ENCODE data around the gene MYL7. TPM values are rescaled to one million over a fixed set of nuclear protein-coding genes. Genes with fewer than 3 reads are reported as not detected.
A peak's percentile ranks its signal among the peaks of the same experiment; 100 is the strongest.

MYL7 gene
- total and polyA plus RNA-seq, 2 of the 4 experiments (the other 2 are of a cell fraction), result 0.24 TPM; not detected in 1

GRCh38 chr7:44101303-44101965 is 39.7 kb downstream of the MYL7 start:
- CTCF ChIA-PET, result no interaction called here
- Histone ChIP-seq H3K18ac (ENCODE audit: low read depth, low read length) (no peak overlapping the region; the same call in 1 of the 2 replicates), H3K4me1 (ENCODE audit: control insufficient read depth, insufficient read depth, low read length) (peaks cover 36% of the 10 kb centered on the region), H2AK5ac (ENCODE audit: low read depth, low read length) (peak overlapping the region; percentile 84; the same call in 1 of the 2 replicates), H2BK15ac (ENCODE audit: low read depth, low read length) (no peak overlapping the region; the same call in 2 of the 3 replicates), H3K4ac (ENCODE audit: low read depth, low read length) (peak overlapping the region; percentile 90), H2BK20ac (ENCODE audit: low read depth, low read length) (no peak overlapping the region), H3K36me3 (ENCODE audit: control insufficient read depth, insufficient read depth, low read length) (no peaks in the 10 kb centered on the region), H2AK9ac (replicated peaks; ENCODE audit: low read depth, low read length, poor library complexity) (peak overlapping the region; percentile 4), H4K20me1 (ENCODE audit: insufficient read depth, low read length) (no peaks in the 10 kb centered on the region), H3K79me1 (ENCODE audit: low read depth in 1 of 2, low read length in 2 of 2) (no peaks in the 10 kb centered on the region; a peak in 1 of 4 replicates), H4K5ac (ENCODE audit: low read depth, low read length) (peak overlapping the region; percentile 97; the same call in 1 of the 2 replicates), H3K56ac (ENCODE audit: extremely low read depth, insufficient read depth, low read length) (no peak overlapping the region), H3K4me2 (ENCODE audit: low read depth, low read length) (no peak overlapping the region), H2BK120ac (ENCODE audit: low read depth, low read length) (peak overlapping the region; percentile 91; the same call in 1 of the 2 replicates), H3K4me3 (ENCODE audit: insufficient read depth, low read depth, low read length) (no peak overlapping the region), H3K9me1 (ENCODE audit: insufficient read depth, low read length) (peaks cover 29% of the 10 kb centered on the region), H3K27me3 (ENCODE audit: control insufficient read depth, insufficient read depth, low read length) (no peaks in the 10 kb centered on the region), H2AFZ (replicated peaks; ENCODE audit: low read length, poor library complexity) (peak overlapping the region; percentile 90), H2BK5ac (ENCODE audit: low read depth, low read length, poor library complexity, severe bottlenecking) (no peak overlapping the region), H3K9ac (ENCODE audit: low read depth, low read length) (no peak overlapping the region), H3K27ac (ENCODE audit: insufficient read depth, low read length) (peak overlapping the region; percentile 70; the same call in 1 of the 2 replicates), H3K9me3 (ENCODE audit: control insufficient read depth, insufficient read depth, low read length) (no peaks in the 10 kb centered on the region), H4K8ac (ENCODE audit: low read depth in 2 of 2, low read length in 2 of 2) (peak overlapping the region; percentile 73 to 89; a peak in 2 of 4 replicates), H4K91ac (ENCODE audit: insufficient read depth, low read depth, low read length) (peak overlapping the region; percentile 72; the same call in 1 of the 2 replicates), H3K14ac (replicated peaks; ENCODE audit: low read depth, low read length) (no peak overlapping the region), H3K23ac (ENCODE audit: low read depth, low read length) (peak overlapping the region; percentile 32; the same call in 1 of the 2 replicates)
- no TSS peak for BruUV-seq (replicated peaks)
- no CpG with 5 or more reads among the region's 3 CpGs for WGBS, 2 experiments (ENCODE audit: extremely low coverage in 2 of 2, insufficient read length in 1 of 2)
- dilution Hi-C loops (cut with HindIII; ENCODE audit: low sequenced_read_pairs, unreplicated experiment) (no loop called here), in situ Hi-C loops (cut with MboI; ENCODE audit: low sequenced_read_pairs) (no loop called here), intact Hi-C loops (cut with micrococcal nuclease) (loop anchor here (2.0 kb wide), 1 partner anchor 19 kb away; the partner anchor contains the start of gene POLM)
- DNase-seq (no peak), ATAC-seq (ENCODE audit: low read depth) (no peak)
- POLR2A ChIA-PET (ENCODE audit: unreplicated experiment), result no interaction called here
- no peak for TF ChIP-seq MAFK (IDR thresholded peaks at IDR 0.05; ENCODE audit: low read depth, low read length)
- no peak for TF ChIP-seq RCOR1 (IDR thresholded peaks at IDR 0.05; ENCODE audit: insufficient replicate concordance, low read length)
- no peak for TF ChIP-seq MAZ (IDR thresholded peaks at IDR 0.05; ENCODE audit: borderline replicate concordance, low read depth, low read length)
- TF ChIP-seq SMC3 (IDR thresholded peaks at IDR 0.05; ENCODE audit: low read depth, low read length), result no peak
- TF ChIP-seq NFE2L2 (IDR thresholded peaks at IDR 0.05; ENCODE audit: low read depth, low read length), result no peak
- TF ChIP-seq CHD1 (IDR thresholded peaks at IDR 0.05; ENCODE audit: low read depth, low read length), result no peak
- TF ChIP-seq, protein P1, sequence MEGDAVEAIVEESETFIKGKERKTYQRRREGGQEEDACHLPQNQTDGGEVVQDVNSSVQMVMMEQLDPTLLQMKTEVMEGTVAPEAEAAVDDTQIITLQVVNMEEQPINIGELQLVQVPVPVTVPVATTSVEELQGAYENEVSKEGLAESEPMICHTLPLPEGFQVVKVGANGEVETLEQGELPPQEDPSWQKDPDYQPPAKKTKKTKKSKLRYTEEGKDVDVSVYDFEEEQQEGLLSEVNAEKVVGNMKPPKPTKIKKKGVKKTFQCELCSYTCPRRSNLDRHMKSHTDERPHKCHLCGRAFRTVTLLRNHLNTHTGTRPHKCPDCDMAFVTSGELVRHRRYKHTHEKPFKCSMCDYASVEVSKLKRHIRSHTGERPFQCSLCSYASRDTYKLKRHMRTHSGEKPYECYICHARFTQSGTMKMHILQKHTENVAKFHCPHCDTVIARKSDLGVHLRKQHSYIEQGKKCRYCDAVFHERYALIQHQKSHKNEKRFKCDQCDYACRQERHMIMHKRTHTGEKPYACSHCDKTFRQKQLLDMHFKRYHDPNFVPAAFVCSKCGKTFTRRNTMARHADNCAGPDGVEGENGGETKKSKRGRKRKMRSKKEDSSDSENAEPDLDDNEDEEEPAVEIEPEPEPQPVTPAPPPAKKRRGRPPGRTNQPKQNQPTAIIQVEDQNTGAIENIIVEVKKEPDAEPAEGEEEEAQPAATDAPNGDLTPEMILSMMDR (conservative IDR thresholded peaks at IDR 0.05; ENCODE audit: low read depth, low read length), result no peak
- TF ChIP-seq RFX5 (IDR thresholded peaks at IDR 0.05; ENCODE audit: low read depth, low read length), result no peak
- no peak for TF ChIP-seq POLR2A (IDR thresholded peaks at IDR 0.05; ENCODE audit: low read depth, low read length)
- TF ChIP-seq ELK1 (IDR thresholded peaks at IDR 0.05; ENCODE audit: borderline replicate concordance, low read depth, low read length), result no peak
- no peak for TF ChIP-seq RAD21 (IDR thresholded peaks at IDR 0.05; ENCODE audit: low read length)
- TF ChIP-seq, protein P2, sequence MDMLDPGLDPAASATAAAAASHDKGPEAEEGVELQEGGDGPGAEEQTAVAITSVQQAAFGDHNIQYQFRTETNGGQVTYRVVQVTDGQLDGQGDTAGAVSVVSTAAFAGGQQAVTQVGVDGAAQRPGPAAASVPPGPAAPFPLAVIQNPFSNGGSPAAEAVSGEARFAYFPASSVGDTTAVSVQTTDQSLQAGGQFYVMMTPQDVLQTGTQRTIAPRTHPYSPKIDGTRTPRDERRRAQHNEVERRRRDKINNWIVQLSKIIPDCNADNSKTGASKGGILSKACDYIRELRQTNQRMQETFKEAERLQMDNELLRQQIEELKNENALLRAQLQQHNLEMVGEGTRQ (IDR thresholded peaks at IDR 0.05; ENCODE audit: low read depth, low read length), result no peak
- no peak for TF ChIP-seq CEBPB (IDR thresholded peaks at IDR 0.05; ENCODE audit: low read depth, low read length)
- TF ChIP-seq MXI1 (IDR thresholded peaks at IDR 0.05; ENCODE audit: borderline replicate concordance, low read depth, low read length), result no peak
- no peak for TF ChIP-seq FOS (IDR thresholded peaks at IDR 0.05; ENCODE audit: low read depth, low read length)
